8988T (cell line): ENCODE results near the gene NEB.
"Not testable (repeated sequence)": the region's sequence is repeated elsewhere in the genome, so short reads cannot be mapped to it uniquely, and the experiment has no call there.

Source experiments
- DNase-seq: peaks from one replicate; pipeline ENCODE4 v3.0.0; 2011

Gene NEB

GRCh38 chr2:151649400-151649799, 84.9 kb downstream of the NEB start:
- no peak for DNase-seq

GRCh38 chr2:151646512-151646911, 87.8 kb downstream of the NEB start:
- not testable (repeated sequence) for DNase-seq

- no peak for DNase-seq
Measured at GRCh38 chr2:151644580-151644979, 89.7 kb downstream of the NEB start.

GRCh38 chr2:151641895-151642294, 92.4 kb downstream of the NEB start:
- DNase-seq, result not testable (repeated sequence)

- DNase-seq, result no peak
Measured at GRCh38 chr2:151640087-151640486, 94.2 kb downstream of the NEB start.

GRCh38 chr2:151638990-151639389, 95.3 kb downstream of the NEB start:
- DNase-seq, result no peak

DNA sequence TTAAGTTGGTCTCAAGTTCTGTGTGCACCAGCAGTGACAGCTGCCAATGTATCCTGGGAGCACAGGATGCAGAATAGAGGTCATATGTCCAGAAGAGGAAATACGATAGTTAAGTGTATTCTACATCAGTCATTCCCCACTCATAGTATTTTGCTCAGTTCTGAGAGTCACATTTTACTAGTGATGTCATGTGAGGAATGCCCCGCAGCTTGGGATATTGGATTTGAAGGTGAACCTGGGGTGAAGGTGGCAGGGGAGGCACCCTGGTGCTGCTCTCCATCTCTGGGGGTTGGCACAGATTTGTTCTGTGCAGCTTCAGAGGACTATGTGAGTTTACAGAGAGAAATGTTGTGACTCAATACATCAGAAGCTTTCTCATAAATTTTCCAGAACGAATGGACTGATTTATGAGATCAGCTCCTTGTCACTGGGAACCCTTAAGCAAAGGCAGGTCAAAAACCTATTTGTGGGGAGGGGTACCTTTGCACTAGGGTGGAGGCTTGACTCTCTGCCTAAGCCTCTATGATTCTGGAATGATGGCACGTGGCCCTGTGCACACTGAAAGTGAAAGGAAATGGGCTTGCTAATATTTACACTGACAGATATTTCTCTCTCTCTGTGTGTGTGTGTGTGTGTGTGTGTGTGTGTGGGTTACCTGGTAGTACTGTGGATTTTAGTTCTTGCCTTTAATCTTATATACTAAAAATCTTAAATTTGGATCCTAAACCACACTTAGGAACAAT, 95.9 kb downstream of the NEB start:
- no peak for DNase-seq

DNA sequence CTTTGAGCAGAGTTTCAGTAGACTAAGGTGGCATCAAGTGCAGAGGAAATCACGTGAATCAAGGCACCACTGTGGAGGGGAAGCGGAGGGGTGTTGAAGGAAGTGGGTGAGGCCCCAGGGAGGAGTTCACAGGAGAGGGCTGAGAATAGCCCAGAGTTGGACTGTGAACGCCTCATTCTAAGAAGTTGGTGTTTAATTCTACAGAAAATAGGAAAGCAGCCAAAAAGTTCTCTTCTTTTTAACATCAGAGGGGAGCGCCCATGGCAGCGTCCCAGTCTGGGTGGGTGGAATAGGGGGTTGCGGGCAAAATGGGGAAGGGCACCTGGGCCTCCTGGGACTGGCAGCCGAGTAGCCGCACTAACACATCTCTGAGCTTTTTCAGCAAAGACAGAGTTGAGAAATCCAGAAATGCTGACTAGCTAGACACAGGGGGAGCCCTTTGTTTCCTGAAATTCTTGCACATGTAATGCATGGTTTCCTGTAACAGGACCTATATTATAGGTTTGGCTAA, 97.0 kb downstream of the NEB start:
- no peak for DNase-seq

GRCh38 chr2:151634736-151635467, 99.4 kb downstream of the NEB start:
- no peak for DNase-seq

GRCh38 chr2:151632993-151633565, 101.2 kb downstream of the NEB start:
- DNase-seq, result no peak

DNA sequence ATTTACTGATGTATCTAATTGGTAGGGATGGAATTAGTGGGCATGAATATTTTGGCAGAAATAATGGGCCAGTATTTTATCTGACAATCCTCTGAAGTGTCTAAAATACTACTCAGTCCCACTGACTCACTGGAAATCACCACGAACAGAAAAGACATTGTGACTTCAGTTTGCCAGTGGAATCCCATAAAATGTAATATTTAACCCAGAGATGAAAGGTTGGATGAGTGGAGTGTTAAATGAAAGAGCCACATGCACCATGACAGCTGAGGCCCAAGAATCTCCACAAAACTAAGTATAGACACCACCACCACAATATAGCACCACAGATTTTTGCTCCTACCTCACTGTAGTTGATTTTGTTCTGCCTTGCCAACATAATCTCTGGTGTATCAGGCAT, 103.9 kb downstream of the NEB start:
- no peak for DNase-seq

DNA sequence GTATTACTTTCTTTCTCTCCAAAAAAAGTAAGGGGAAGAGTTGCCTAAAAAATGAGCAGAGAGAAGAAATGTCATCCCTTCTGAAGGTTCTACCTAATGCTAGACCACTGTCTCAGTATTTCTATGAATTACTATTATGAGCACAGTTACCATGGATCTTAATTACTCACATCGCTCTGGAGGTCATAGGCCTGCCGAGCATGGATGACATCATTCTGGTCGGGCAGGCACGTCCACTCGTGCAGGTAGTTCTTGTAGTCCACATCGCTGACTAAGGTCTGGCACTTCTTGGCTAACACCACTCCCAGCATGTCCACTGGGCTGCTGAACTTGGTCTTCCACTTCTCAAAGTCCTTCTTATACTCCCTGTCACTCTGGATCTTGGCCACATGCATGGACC, 106.9 kb downstream of the NEB start:
- no peak for DNase-seq

GRCh38 chr2:151624271-151624670, 110.0 kb downstream of the NEB start:
- no peak for DNase-seq

- DNase-seq, result no peak
Measured at GRCh38 chr2:151623631-151624030, 110.6 kb downstream of the NEB start.

DNA sequence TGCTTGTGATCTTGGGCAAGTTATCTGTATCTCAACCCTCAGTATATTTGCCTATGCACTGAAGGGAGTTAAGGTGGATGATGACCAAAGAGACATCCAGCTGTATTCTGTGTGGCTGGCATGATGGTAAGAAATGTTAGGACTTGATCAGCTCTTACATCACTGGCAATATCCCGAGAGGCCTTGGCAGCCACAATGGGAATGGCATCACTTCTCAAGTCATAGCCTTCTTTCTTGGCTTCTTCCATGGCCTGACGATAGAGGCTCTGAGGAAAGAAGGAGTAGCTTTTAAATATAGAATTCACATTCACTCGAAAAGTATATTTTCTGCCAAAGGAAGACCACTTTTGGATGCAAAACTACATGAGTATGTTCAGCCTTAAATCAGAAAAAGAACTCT, 113.5 kb downstream of the NEB start:
- no peak for DNase-seq

DNA sequence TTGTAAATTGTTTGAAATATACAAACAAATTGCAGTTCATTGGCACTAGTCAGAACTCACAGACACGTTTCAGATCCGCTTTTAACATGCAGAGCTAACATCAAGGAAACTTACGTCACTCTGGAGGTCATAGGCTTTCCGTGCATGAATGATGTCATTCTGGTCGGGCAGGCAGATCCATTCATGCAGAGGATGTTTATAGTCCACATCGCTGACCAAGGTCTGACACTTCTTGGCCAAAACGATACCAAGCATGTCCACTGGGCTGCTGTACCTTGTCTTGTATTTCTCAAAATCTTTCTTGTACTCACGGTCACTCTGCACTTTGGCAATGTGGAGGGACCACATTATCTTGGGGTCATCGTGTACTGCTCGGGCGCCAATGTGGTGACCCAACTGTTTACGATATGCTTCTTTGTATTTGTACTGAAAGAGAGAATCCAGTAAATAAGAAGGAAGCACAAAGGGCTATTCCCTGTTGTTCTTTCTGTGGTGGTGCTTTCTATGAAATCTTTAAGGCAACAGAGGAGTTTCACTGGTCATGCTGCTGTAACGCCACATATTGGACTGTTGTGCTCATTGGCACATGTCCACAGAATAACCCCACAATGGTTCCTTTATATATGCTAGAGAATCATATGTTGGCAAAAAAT, 114.8 kb downstream of the NEB start:
- DNase-seq, result no peak

GRCh38 chr2:151616760-151617339, 117.4 kb downstream of the NEB start:
- no peak for DNase-seq

DNA sequence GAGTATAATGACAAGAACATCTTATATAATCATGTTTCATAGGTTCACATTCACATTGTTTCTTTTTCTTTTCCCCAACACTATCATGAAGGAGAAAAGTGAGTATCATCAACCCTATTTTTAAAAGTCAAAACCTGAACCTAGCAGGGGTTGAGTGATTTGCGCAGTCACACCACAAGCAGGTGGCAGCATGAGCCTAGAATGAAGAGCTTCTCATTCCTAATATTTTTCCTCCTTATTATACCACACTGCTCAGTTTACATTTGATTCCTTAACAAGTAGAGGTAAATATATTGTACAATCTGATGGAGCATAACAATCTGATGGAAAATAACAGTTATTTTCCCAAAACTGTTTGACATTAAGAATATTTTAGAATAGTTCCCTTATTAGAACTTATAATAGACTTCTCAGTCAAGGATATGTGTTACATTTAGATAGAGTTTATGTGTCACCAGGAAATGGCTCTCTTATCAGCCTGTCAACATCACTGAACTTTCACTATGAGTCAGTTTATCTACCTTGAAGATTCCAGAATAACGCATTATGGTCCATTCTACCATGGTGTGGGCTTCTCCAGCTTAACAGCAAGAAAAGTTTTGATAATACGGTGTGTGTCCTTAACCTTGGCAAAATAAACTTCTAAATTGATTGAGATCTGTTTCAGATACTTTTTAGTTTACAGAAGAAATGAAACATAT, 119.5 kb downstream of the NEB start:
- DNase-seq, result no peak

DNA sequence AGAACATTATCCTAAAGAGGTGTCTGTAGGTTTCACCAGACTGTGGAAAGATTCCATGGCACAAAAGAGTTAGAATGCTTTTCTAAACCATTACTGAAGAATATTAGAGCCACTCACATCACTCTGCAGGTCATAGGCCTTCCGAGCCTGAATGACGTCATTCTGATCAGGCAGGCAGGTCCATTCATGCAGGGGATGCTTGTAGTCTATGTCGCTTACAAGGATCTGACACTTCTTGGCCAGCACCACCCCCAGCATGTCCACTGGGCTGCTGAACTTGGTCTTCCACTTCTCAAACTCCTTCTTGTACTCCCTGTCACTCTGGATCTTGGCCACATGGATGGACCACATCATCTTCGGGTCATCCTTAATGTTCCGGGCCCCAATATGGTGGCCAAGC, 120.1 kb downstream of the NEB start:
- DNase-seq, result no peak

GRCh38 chr2:151611351-151611750, 122.9 kb downstream of the NEB start:
- DNase-seq, result no peak

DNA sequence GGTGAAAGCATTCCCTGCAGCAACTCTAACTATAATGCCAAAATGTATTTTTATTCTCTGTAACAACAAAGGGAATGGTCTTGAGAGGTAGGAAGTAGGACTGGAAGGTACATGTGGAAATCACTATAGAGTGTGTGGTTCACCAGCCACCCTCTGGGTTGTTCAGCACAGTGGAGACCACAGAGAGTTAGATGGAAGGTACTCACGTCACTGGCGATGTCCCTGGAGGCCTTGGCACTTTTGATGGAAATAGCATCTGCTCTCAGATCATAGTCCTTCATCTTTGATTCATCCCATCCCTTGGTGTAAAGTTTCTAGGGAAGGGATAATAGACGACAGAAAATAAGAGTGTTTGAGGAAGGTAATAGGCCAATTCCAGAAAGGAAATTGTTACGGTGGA, 124.0 kb downstream of the NEB start:
- no peak for DNase-seq

- DNase-seq, result no peak
Measured at GRCh38 chr2:151609705-151610104, 124.6 kb downstream of the NEB start.
